MM.1S (cell line): ENCODE data around the gene WDR38.

Experiments
- DNase-seq: peaks from one replicate; pipeline ENCODE4 v3.0.0-alpha.2; 2015
- H2AFZ ChIP-seq: fragments of 300-600 bp; sonication (generic); 2 replicates; pipeline ENCODE4 v1.6.0; 2016; ENCODE audit warnings: antibody characterized with exemption, low read length
- H3F3A ChIP-seq: fragments of 300-600 bp; sonication (generic); 2 replicates; pipeline ENCODE4 v1.6.1; 2016; ENCODE audit warnings: mild to moderate bottlenecking, antibody characterized with exemption, low read length, moderate library complexity, mixed read lengths; ENCODE audit not compliant: insufficient read depth
- H3K27ac ChIP-seq: fragments of 300-600 bp; sonication (generic); 2 replicates; pipeline ENCODE4 v1.5.1; 2016; ENCODE audit warnings: mild to moderate bottlenecking, low read length
- H3K27me3 ChIP-seq: fragments of 300-600 bp; sonication (generic); replicated peaks from 2 replicates; pipeline ENCODE4 v1.6.0; 2016; ENCODE audit warnings: low read length; ENCODE audit not compliant: insufficient read depth
- H3K36me3 ChIP-seq: fragments of 300-600 bp; sonication (generic); replicated peaks from 2 replicates; pipeline ENCODE4 v1.6.1; 2016; ENCODE audit warnings: mild to moderate bottlenecking, low read length, mixed read lengths; ENCODE audit not compliant: insufficient read depth
- H3K4me1 ChIP-seq: fragments of 300-600 bp; sonication (generic); 2 replicates; pipeline ENCODE4 v1.6.1; 2016; ENCODE audit warnings: low read length, mixed read lengths
- H3K4me2 ChIP-seq: fragments of 300-600 bp; sonication (generic); 2 replicates; pipeline ENCODE4 v1.6.0; 2016; ENCODE audit warnings: low read depth, low read length
- H3K4me3 ChIP-seq: fragments of 300-600 bp; sonication (generic); 2 replicates; pipeline ENCODE4 v1.5.1; 2016; ENCODE audit warnings: low read length, mixed read lengths
- H3K79me2 ChIP-seq: fragments of 300-600 bp; sonication (generic); 2 replicates; pipeline ENCODE4 v1.6.1; 2016; ENCODE audit warnings: mixed run types, low read length, mixed read lengths
- H3K9ac ChIP-seq: fragments of 300-600 bp; sonication (generic); 2 replicates; pipeline ENCODE4 v1.6.1; 2016; ENCODE audit warnings: low read length, mixed read lengths
- H3K9me2 ChIP-seq: fragments of 300-600 bp; sonication (generic); replicated peaks from 2 replicates; pipeline ENCODE4 v1.6.1; 2016; ENCODE audit warnings: mild to moderate bottlenecking, low read length, mixed read lengths; ENCODE audit not compliant: insufficient read depth
- H3K9me3 ChIP-seq: fragments of 300-600 bp; sonication (generic); replicated peaks from 2 replicates; pipeline ENCODE4 v1.6.1; 2016; ENCODE audit warnings: mild to moderate bottlenecking, low read length, mixed read lengths; ENCODE audit not compliant: insufficient read depth
- H4K20me1 ChIP-seq: fragments of 300-600 bp; sonication (generic); 2 replicates; pipeline ENCODE4 v1.6.1; 2016; ENCODE audit warnings: mild to moderate bottlenecking, low read length, moderate library complexity, mixed read lengths; ENCODE audit not compliant: insufficient read depth
- EZH2 ChIP-seq: fragments of 300-600 bp; sonication (generic); optimal IDR thresholded peaks from 2 replicates; pipeline ENCODE3; 2017; ENCODE audit warnings: low read depth, mild to moderate bottlenecking, antibody characterized with exemption, low read length, mixed read lengths
- EZH2phosphoT487 ChIP-seq: fragments of 300-600 bp; sonication (generic); IDR thresholded peaks from 2 replicates; pipeline ENCODE4 v1.6.1; 2018; ENCODE audit warnings: antibody characterized with exemption, low read length
- TF ChIP-seq, protein P1 (sequence below): fragments of 300-600 bp; sonication (generic); IDR thresholded peaks from 2 replicates; pipeline ENCODE4 v1.5.1; 2016; ENCODE audit warnings: antibody characterized with exemption, low read length, mixed read lengths

The WDR38 gene

DNA sequence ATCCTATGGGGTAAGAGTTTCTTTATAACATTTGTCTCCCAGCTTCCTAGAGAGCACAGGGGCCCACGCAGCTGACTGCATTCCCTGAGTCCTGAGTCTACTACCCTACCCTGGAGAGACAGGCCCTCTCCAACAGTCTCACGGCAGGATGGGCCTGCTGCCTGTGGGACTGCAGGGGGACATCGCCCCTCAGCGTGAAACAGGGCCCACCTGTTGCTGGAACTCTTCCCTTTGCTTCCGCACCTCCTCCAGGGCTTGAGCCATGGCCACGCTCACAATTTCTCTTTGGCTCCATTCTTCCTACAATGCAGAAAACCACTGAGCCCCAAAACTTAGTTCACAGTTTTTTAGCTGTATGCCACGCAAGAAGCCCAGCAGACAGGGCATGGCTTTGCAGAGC is 36.9 kb downstream of the WDR38 start:
- H3K36me3 ChIP-seq = no peaks in the 10 kb centered on the region; the same call in 1 of the 2 replicates
- DNase-seq = no peak
- H2AFZ ChIP-seq = no peak overlapping the region
- H3K4me1 ChIP-seq = no peaks in the 10 kb centered on the region
- TF ChIP-seq, protein P1, sequence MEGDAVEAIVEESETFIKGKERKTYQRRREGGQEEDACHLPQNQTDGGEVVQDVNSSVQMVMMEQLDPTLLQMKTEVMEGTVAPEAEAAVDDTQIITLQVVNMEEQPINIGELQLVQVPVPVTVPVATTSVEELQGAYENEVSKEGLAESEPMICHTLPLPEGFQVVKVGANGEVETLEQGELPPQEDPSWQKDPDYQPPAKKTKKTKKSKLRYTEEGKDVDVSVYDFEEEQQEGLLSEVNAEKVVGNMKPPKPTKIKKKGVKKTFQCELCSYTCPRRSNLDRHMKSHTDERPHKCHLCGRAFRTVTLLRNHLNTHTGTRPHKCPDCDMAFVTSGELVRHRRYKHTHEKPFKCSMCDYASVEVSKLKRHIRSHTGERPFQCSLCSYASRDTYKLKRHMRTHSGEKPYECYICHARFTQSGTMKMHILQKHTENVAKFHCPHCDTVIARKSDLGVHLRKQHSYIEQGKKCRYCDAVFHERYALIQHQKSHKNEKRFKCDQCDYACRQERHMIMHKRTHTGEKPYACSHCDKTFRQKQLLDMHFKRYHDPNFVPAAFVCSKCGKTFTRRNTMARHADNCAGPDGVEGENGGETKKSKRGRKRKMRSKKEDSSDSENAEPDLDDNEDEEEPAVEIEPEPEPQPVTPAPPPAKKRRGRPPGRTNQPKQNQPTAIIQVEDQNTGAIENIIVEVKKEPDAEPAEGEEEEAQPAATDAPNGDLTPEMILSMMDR = no peak
- TF ChIP-seq EZH2phosphoT487 = no peak
- TF ChIP-seq EZH2 = no peak
- H3K9ac ChIP-seq = no peak overlapping the region
- no peaks in the 10 kb centered on the region for H3K9me3 ChIP-seq
- no peaks in the 10 kb centered on the region for H4K20me1 ChIP-seq
- no peak overlapping the region for H3K4me3 ChIP-seq
- H3K79me2 ChIP-seq = no peaks in the 10 kb centered on the region
- H3K27me3 ChIP-seq = no peaks in the 10 kb centered on the region
- no peak overlapping the region for H3K27ac ChIP-seq
- no peaks in the 10 kb centered on the region for H3K9me2 ChIP-seq
- no peak overlapping the region for H3K4me2 ChIP-seq
- H3F3A ChIP-seq = no peaks in the 10 kb centered on the region

DNA sequence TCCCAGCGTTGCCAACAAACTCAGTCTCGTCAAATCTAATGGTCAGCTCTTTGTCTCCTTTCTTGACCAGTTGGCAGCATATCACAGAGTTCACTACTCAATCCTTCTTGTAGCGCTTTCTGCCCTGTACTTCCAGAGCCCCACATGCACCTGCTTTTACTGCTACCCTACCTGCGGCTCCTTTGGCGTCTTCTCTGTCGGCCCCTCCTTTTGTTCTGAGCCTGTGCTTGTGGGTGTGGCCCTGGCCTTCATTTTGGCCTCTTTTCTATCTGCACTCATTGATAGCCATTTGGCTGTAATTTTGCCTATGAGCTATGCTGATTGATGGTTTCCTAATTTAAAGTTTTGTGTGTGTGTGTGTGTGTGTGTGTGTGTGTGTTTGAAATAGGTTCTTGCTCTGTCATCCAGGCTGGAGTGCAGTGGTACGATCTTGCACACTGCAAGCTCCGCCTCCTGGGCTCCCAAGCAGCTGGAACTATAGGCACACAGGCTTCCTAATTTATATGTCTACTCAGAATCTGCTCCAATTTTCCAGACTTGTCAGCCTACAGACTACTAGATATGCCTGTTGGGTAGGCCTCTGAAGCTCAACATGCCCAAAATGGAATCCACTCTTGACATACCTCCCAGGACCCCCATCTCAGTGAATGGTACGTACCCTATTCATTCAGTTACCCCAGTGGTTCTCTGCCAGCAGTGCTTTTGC is 40.9 kb downstream of the WDR38 start:
- Histone ChIP-seq H3K9me2 (no peaks in the 10 kb centered on the region), H3K9me3 (no peaks in the 10 kb centered on the region), H3K4me3 (no peak overlapping the region), H3K4me2 (no peak overlapping the region), H3K79me2 (no peaks in the 10 kb centered on the region), H2AFZ (no peak overlapping the region), H3K27me3 (no peaks in the 10 kb centered on the region), H3F3A (no peaks in the 10 kb centered on the region), H3K4me1 (no peaks in the 10 kb centered on the region), H4K20me1 (no peaks in the 10 kb centered on the region), H3K27ac (no peak overlapping the region), H3K9ac (no peak overlapping the region), H3K36me3 (no peaks in the 10 kb centered on the region; the same call in 1 of the 2 replicates)
- TF ChIP-seq EZH2phosphoT487 (no peak), EZH2 (no peak)
- TF ChIP-seq, protein P1 = no peak
- no peak for DNase-seq

- TF ChIP-seq EZH2 = no peak
- TF ChIP-seq EZH2phosphoT487 = no peak
- TF ChIP-seq, protein P1 = peak; percentile 51
- Histone ChIP-seq H3K79me2 (no peaks in the 10 kb centered on the region), H3K9me3 (no peaks in the 10 kb centered on the region), H3K4me1 (no peaks in the 10 kb centered on the region), H2AFZ (no peak overlapping the region), H3K9me2 (no peaks in the 10 kb centered on the region), H3K36me3 (no peaks in the 10 kb centered on the region), H3K27ac (no peak overlapping the region), H3K4me3 (no peak overlapping the region), H3K4me2 (no peak overlapping the region), H3F3A (no peaks in the 10 kb centered on the region), H3K27me3 (no peaks in the 10 kb centered on the region), H3K9ac (no peak overlapping the region), H4K20me1 (no peaks in the 10 kb centered on the region)
- DNase-seq = peak; percentile 37
Observed at GRCh38 chr9:124894741-124895170, 41.5 kb downstream of the WDR38 start.
